B cell (primary cell): ENCODE data around the gene PTPRT.

Experiments used
- EZH2 ChIP-seq: IDR thresholded peaks from 2 replicates; pipeline ENCODE4 v1.6.1; 2012; ENCODE audit warnings: borderline replicate concordance, low read depth, mild to moderate bottlenecking, moderate library complexity, low read length; ENCODE audit not compliant: insufficient read depth, poor library complexity, severe bottlenecking
- TF ChIP-seq, protein P1 (sequence below): fragments of 200-600 bp; IDR thresholded peaks from one replicate; pipeline ENCODE4 v1.8.0; 2022; ENCODE audit warnings: antibody characterized with exemption, mild to moderate bottlenecking

DNA sequence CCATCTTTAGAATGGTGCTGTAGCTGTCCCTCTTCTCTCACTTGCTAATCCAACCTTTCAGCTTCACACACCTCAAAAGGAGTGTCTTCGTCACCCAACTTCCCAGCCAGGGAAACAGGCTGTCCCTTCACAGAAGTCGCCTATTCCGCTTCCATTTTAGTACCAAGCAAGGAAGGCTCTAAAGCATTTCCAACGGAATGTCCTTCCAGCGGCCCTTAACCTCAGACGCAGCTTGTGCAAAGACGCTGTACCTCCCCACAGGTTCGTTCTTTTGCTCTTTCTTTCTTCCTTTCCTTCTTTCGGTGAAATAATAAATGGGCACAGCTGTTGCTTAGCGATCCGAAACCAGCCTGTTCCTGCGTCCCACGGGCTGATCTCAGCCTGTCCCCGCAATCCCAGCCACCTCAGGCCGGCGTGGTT, 1.5 kb downstream of the PTPRT start:
- TF ChIP-seq EZH2: no peak
- TF ChIP-seq, protein P1, sequence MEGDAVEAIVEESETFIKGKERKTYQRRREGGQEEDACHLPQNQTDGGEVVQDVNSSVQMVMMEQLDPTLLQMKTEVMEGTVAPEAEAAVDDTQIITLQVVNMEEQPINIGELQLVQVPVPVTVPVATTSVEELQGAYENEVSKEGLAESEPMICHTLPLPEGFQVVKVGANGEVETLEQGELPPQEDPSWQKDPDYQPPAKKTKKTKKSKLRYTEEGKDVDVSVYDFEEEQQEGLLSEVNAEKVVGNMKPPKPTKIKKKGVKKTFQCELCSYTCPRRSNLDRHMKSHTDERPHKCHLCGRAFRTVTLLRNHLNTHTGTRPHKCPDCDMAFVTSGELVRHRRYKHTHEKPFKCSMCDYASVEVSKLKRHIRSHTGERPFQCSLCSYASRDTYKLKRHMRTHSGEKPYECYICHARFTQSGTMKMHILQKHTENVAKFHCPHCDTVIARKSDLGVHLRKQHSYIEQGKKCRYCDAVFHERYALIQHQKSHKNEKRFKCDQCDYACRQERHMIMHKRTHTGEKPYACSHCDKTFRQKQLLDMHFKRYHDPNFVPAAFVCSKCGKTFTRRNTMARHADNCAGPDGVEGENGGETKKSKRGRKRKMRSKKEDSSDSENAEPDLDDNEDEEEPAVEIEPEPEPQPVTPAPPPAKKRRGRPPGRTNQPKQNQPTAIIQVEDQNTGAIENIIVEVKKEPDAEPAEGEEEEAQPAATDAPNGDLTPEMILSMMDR: no peak
